NCI-H748 (cell line): ENCODE measurements around the gene NPHP4.

Experiments
- DNase-seq: peaks from one replicate; lab custom pipeline; 2025; ENCODE audit not compliant: unreplicated experiment; lab: John Stamatoyannopoulos, UW

The NPHP4 gene

GRCh38 chr1:5882367-5883128, 109.7 kb downstream of the NPHP4 start:
- no peak for DNase-seq

GRCh38 chr1:5881526-5882222, 110.6 kb downstream of the NPHP4 start:
- no peak for DNase-seq

- DNase-seq: no peak
Measured at GRCh38 chr1:5880630-5881405, 111.4 kb downstream of the NPHP4 start.

- DNase-seq: no peak
Measured at GRCh38 chr1:5879421-5879820, 112.8 kb downstream of the NPHP4 start.

GRCh38 chr1:5878971-5879370, 113.3 kb downstream of the NPHP4 start:
- DNase-seq: no peak

- no peak for DNase-seq
Measured at GRCh38 chr1:5877683-5878530, 114.3 kb downstream of the NPHP4 start.

- no peak for DNase-seq
Measured at GRCh38 chr1:5877001-5877400, 115.2 kb downstream of the NPHP4 start.

- DNase-seq: no peak
Measured at GRCh38 chr1:5876094-5876650, 116.1 kb downstream of the NPHP4 start.

- DNase-seq: no peak
Measured at GRCh38 chr1:5875345-5875910, 116.8 kb downstream of the NPHP4 start.

GRCh38 chr1:5874416-5875110, 117.7 kb downstream of the NPHP4 start:
- no peak for DNase-seq

- no peak for DNase-seq
Measured at GRCh38 chr1:5873556-5873955, 118.7 kb downstream of the NPHP4 start.

GRCh38 chr1:5872886-5873285, 119.3 kb downstream of the NPHP4 start:
- DNase-seq: no peak

- no peak for DNase-seq
Measured at GRCh38 chr1:5868931-5869500, 123.2 kb downstream of the NPHP4 start.

GRCh38 chr1:5865774-5866173, 126.5 kb downstream of the NPHP4 start:
- DNase-seq: no peak

GRCh38 chr1:5865056-5865455, 127.2 kb downstream of the NPHP4 start:
- DNase-seq: no peak

GRCh38 chr1:5864256-5864655, 128.0 kb downstream of the NPHP4 start:
- no peak for DNase-seq

- no peak for DNase-seq
Measured at GRCh38 chr1:5863238-5863637, 129.0 kb downstream of the NPHP4 start.

- DNase-seq: no peak
Measured at GRCh38 chr1:5861871-5862825, 130.1 kb downstream of the NPHP4 start.
